Activated CD4-positive, alpha-beta T cell treated with anti-CD3 and anti-CD28 coated beads, Interleukin-2, amount 10 ng/mL, durations not matched to agents 7 days and 5 days (primary cell): ENCODE data around the gene SVOP. TPM values are rescaled to one million over a fixed set of nuclear protein-coding genes. Genes with fewer than 3 reads are reported as not detected.
"Not testable (repeated sequence)": the region's sequence is repeated elsewhere in the genome, so short reads cannot be mapped to it uniquely, and the experiment has no call there.

Experiments used
- CTCF ChIA-PET: fragments of 350-600 bp; sonication (Branson Sonifier 250); formaldehyde crosslinking; loops from one replicate; lab custom pipeline; 2021; ENCODE audit warnings: antibody characterized with exemption; lab: Charles Lee
- POLR2A ChIA-PET: fragments of 350-600 bp; sonication (Branson Sonifier 250); formaldehyde crosslinking; loops from one replicate; lab custom pipeline; 2021; ENCODE audit warnings: antibody characterized with exemption; lab: Charles Lee
- DNase-seq: peaks from one replicate; pipeline ENCODE4 v3.0.0-alpha.2; 2020
- H3K27ac Mint-ChIP-seq: one replicate; pipeline ENCODE4 v1.8.0; 2021; ENCODE audit warnings: mild to moderate bottlenecking, moderate library complexity, mixed read lengths
- H3K27me3 Mint-ChIP-seq: one replicate; pipeline ENCODE4 v1.8.0; 2021; ENCODE audit warnings: mixed read lengths
- H3K36me3 Mint-ChIP-seq: one replicate; pipeline ENCODE4 v1.8.0; 2021; ENCODE audit warnings: low read depth, mixed read lengths
- H3K4me1 Mint-ChIP-seq: one replicate; pipeline ENCODE4 v1.8.0; 2021; ENCODE audit warnings: mixed read lengths
- H3K4me3 Mint-ChIP-seq: one replicate; pipeline ENCODE4 v1.8.0; 2021; ENCODE audit warnings: mild to moderate bottlenecking, moderate library complexity, mixed read lengths
- H3K9me3 Mint-ChIP-seq: one replicate; pipeline ENCODE4 v1.8.0; 2021; ENCODE audit warnings: mixed read lengths
- total RNA-seq, 2 experiments: library from RNA; stranded (reverse); gene quantifications; one replicate each; pipeline ENCODE4 v1.2.3, GENCODE V29; 2021

Gene SVOP
- total RNA-seq = not detected

- peak; percentile 26 for DNase-seq
- Mint-ChIP-seq H3K27ac (no peak within 1 kb of the TSS), H3K36me3 (no peaks in the 10 kb centered on the region), H3K4me1 (no peaks in the 10 kb centered on the region), H3K27me3 (peaks cover 28% of the 10 kb centered on the region), H3K9me3 (no peaks in the 10 kb centered on the region), H3K4me3 (no peak within 1 kb of the TSS)
- POLR2A ChIA-PET = no interaction called here
- CTCF ChIA-PET = no interaction called here
Observed at GRCh38 chr12:109020796-109021380, at the start of gene SVOP. Gene SVOP (minus strand): TSS chr12:109021068. CDS start chr12:109020868, 200 bp downstream.

- CTCF ChIA-PET = interaction anchor here (1.3 to 1.4 kb wide), 2 partner anchors 19 to 23 kb away, joined by 5 to 6 read pairs; partner anchors contain the start of gene ALKBH2
- Mint-ChIP-seq H3K36me3 (peaks cover 4% of the 10 kb centered on the region), H3K4me1 (no peaks in the 10 kb centered on the region), H3K27ac (no peak overlapping the region), H3K9me3 (no peaks in the 10 kb centered on the region), H3K4me3 (no peak overlapping the region), H3K27me3 (no peaks in the 10 kb centered on the region)
- DNase-seq = no peak
- POLR2A ChIA-PET = no interaction called here
Observed at GRCh38 chr12:109069307-109070271, 48.7 kb upstream of the SVOP start.

- H3K27me3 Mint-ChIP-seq = no peaks in the 10 kb centered on the region
- no peak overlapping the region for H3K27ac Mint-ChIP-seq
- POLR2A ChIA-PET = no interaction called here
- H3K4me1 Mint-ChIP-seq = no peaks in the 10 kb centered on the region
- no peak for DNase-seq
- H3K9me3 Mint-ChIP-seq = no peaks in the 10 kb centered on the region
- H3K4me3 Mint-ChIP-seq = no peak overlapping the region
- no peaks in the 10 kb centered on the region for H3K36me3 Mint-ChIP-seq
- CTCF ChIA-PET = interaction anchor here (0.6 to 0.8 kb wide), 2 partner anchors 27 to 105 kb away, joined by 3 to 4 read pairs; partner anchors contain the start of gene ALKBH2
Observed at GRCh38 chr12:109065853-109066193, 45.0 kb upstream of the SVOP start.

- DNase-seq = no peak
- H3K4me1 Mint-ChIP-seq = no peaks in the 10 kb centered on the region
- H3K4me3 Mint-ChIP-seq = no peak overlapping the region
- H3K36me3 Mint-ChIP-seq = no peaks in the 10 kb centered on the region
- ChIA-PET POLR2A (no interaction called here), CTCF (no interaction called here)
- no peaks in the 10 kb centered on the region for H3K9me3 Mint-ChIP-seq
- H3K27me3 Mint-ChIP-seq = no peaks in the 10 kb centered on the region
- H3K27ac Mint-ChIP-seq = no peak overlapping the region
Observed at GRCh38 chr12:109065154-109065852, 44.4 kb upstream of the SVOP start.

GRCh38 chr12:109064143-109064542 is 43.3 kb upstream of the SVOP start:
- no peaks in the 10 kb centered on the region for H3K27me3 Mint-ChIP-seq
- no peak overlapping the region for H3K4me3 Mint-ChIP-seq
- no peaks in the 10 kb centered on the region for H3K9me3 Mint-ChIP-seq
- DNase-seq = no peak
- H3K36me3 Mint-ChIP-seq = no peaks in the 10 kb centered on the region
- ChIA-PET POLR2A (interaction anchor here (0.6 kb wide), 1 partner anchor 110 kb away, joined by 3 read pairs; no protein-coding TSS in a partner anchor), CTCF (no interaction called here)
- no peaks in the 10 kb centered on the region for H3K4me1 Mint-ChIP-seq
- H3K27ac Mint-ChIP-seq = no peak overlapping the region

GRCh38 chr12:109058773-109059172 is 37.9 kb upstream of the SVOP start:
- no peak for DNase-seq
- H3K4me1 Mint-ChIP-seq = peaks cover 7% of the 10 kb centered on the region
- H3K27ac Mint-ChIP-seq = no peak overlapping the region
- peaks cover 2% of the 10 kb centered on the region for H3K36me3 Mint-ChIP-seq
- no peaks in the 10 kb centered on the region for H3K27me3 Mint-ChIP-seq
- ChIA-PET CTCF (interaction anchor here (0.6 kb wide), 1 partner anchor 10 kb away, joined by 3 read pairs; no protein-coding TSS in a partner anchor), POLR2A (no interaction called here)
- H3K4me3 Mint-ChIP-seq = no peak overlapping the region
- no peaks in the 10 kb centered on the region for H3K9me3 Mint-ChIP-seq

- CTCF ChIA-PET = no interaction called here
- no peak overlapping the region for H3K4me3 Mint-ChIP-seq
- peaks cover 8% of the 10 kb centered on the region for H3K4me1 Mint-ChIP-seq
- no peaks in the 10 kb centered on the region for H3K27me3 Mint-ChIP-seq
- no peak for DNase-seq
- peaks cover 4% of the 10 kb centered on the region for H3K36me3 Mint-ChIP-seq
- no peak overlapping the region for H3K27ac Mint-ChIP-seq
- no peaks in the 10 kb centered on the region for H3K9me3 Mint-ChIP-seq
- POLR2A ChIA-PET = no interaction called here
Observed at GRCh38 chr12:109057376-109057775, 36.5 kb upstream of the SVOP start.

- Mint-ChIP-seq H3K27ac (no peak overlapping the region), H3K27me3 (no peaks in the 10 kb centered on the region), H3K36me3 (peaks cover 9% of the 10 kb centered on the region), H3K9me3 (no peaks in the 10 kb centered on the region), H3K4me3 (no peak overlapping the region), H3K4me1 (peaks cover 13% of the 10 kb centered on the region)
- DNase-seq = no peak
- ChIA-PET CTCF (no interaction called here), POLR2A (no interaction called here)
Observed at GRCh38 chr12:109056891-109057290, 36.0 kb upstream of the SVOP start.

GRCh38 chr12:109054520-109054919 is 33.7 kb upstream of the SVOP start:
- Mint-ChIP-seq H3K27ac (peak overlapping the region; percentile 99), H3K27me3 (no peaks in the 10 kb centered on the region), H3K4me3 (no peak overlapping the region), H3K4me1 (peaks cover 15% of the 10 kb centered on the region), H3K9me3 (no peaks in the 10 kb centered on the region), H3K36me3 (peaks cover 11% of the 10 kb centered on the region)
- ChIA-PET CTCF (interaction anchor here (1.6 kb wide), 1 partner anchor 39 kb away, joined by 7 read pairs; the partner anchor contains the start of gene ALKBH2), POLR2A (interaction anchor here (0.5 kb wide), 1 partner anchor 487 kb away, joined by 4 read pairs; no protein-coding TSS in a partner anchor)
- no peak for DNase-seq

- not testable (repeated sequence) for DNase-seq, H3K27me3 Mint-ChIP-seq, H3K9me3 Mint-ChIP-seq
- Mint-ChIP-seq H3K4me3 (peak overlapping the region; percentile 99), H3K27ac (peak overlapping the region; percentile 99), H3K36me3 (peaks cover 11% of the 10 kb centered on the region), H3K4me1 (peaks cover 15% of the 10 kb centered on the region)
- POLR2A ChIA-PET = interaction anchor here (1.0 kb wide), 1 partner anchor 39 kb away, joined by 3 read pairs; the partner anchor contains the start of gene ALKBH2
- CTCF ChIA-PET = interaction anchor here (1.6 kb wide), 1 partner anchor 39 kb away, joined by 7 read pairs; the partner anchor contains the start of gene ALKBH2
Observed at GRCh38 chr12:109054124-109054513, 33.3 kb upstream of the SVOP start.

GRCh38 chr12:109053382-109054123 is 32.7 kb upstream of the SVOP start:
- peak overlapping the region; percentile 99 for H3K4me3 Mint-ChIP-seq
- ChIA-PET POLR2A (interaction anchor here (1.0 kb wide), 1 partner anchor 40 kb away, joined by 3 read pairs; the partner anchor contains the start of gene ALKBH2), CTCF (interaction anchor here (1.6 kb wide), 1 partner anchor 40 kb away, joined by 7 read pairs; the partner anchor contains the start of gene ALKBH2)
- H3K27me3 Mint-ChIP-seq = no peaks in the 10 kb centered on the region
- DNase-seq = peak; percentile 54
- peaks cover 9% of the 10 kb centered on the region for H3K36me3 Mint-ChIP-seq
- no peaks in the 10 kb centered on the region for H3K9me3 Mint-ChIP-seq
- H3K4me1 Mint-ChIP-seq = peaks cover 15% of the 10 kb centered on the region
- peak overlapping the region; percentile 99 for H3K27ac Mint-ChIP-seq
